Tibial artery (tissue), 4 donors: ENCODE results near the gene HPS3.

ENCODE experiments used
- DNase-seq, 2 donors: peaks; one replicate each; pipeline ENCODE4 v3.0.0-alpha.2; 2019
- H3K27ac ChIP-seq, 2 donors: fragments of 200-600 bp; sonication (generic) in 1 of 2; 1 replicate in 1 of 2; 2 replicates in 1 of 2; pipeline ENCODE4 v1.5.1; 2018 to 2019; ENCODE audit warnings: mild to moderate bottlenecking in 1 of 2
- H3K27me3 ChIP-seq, 2 donors: fragments of 200-600 bp; sonication (generic) in 1 of 2; one replicate each; pipeline versions ENCODE4 v1.5.1 to v1.6.0; 2016 to 2019
- H3K36me3 ChIP-seq, 3 donors: fragments of 200-600 bp; sonication (generic) in 2 of 3; one replicate each; pipeline ENCODE4 v1.5.1; 2016 to 2019; ENCODE audit warnings: mild to moderate bottlenecking in 2 of 3
- H3K4me1 ChIP-seq, 4 donors: fragments of 200-600 bp; sonication (generic) in 2 of 4; 1 replicate in 3 of 4; 2 replicates in 1 of 4; pipeline ENCODE4 v1.5.1; 2016 to 2019
- H3K4me3 ChIP-seq, 2 donors: fragments of 200-600 bp; sonication (generic) in 1 of 2; 1 replicate in 1 of 2; 2 replicates in 1 of 2; pipeline ENCODE4 v1.5.1; 2018 to 2019; ENCODE audit warnings: mild to moderate bottlenecking in 2 of 2
- H3K9me3 ChIP-seq, 3 donors: fragments of 200-600 bp; sonication (generic) in 1 of 3; one replicate each; pipeline ENCODE4 v1.5.1; 2016 to 2019
- intact Hi-C: fragments of 100-400 bp; cut with DNase I; formaldehyde crosslinking; loops from one replicate; pipeline ENCODE4 v1.15.0; 2023; ENCODE audit warnings: low total_unique reads
- TF ChIP-seq, protein P1 (sequence below), 2 experiments: fragments of 200-600 bp in 1 of 2; fragments of 450-650 bp in 1 of 2; IDR thresholded peaks; one replicate each; pipeline ENCODE4 v1.5.1; 2017 to 2019; ENCODE audit warnings: antibody characterized with exemption in 2 of 2, mild to moderate bottlenecking in 1 of 2, moderate library complexity in 1 of 2

Gene HPS3

DNA sequence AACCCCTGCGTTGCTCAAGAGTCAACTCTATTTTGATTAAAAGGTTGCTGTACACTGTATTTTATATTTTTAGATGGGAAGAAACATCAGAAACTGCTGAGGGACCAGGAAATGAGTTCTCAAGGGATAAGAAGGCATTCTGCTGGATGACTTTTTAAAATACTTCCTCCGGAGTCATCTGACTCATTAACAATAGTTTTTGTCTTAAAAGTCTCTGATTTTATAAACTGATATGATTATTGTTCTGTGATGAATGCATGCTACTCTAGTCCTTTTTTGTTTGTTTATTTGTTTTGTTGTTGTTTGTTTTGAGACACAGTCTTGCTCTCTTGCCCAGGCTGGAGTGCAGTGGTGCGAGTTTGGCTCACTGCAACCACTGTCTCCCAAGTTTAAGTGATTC, 25.0 kb upstream of the HPS3 start:
- Histone ChIP-seq H3K9me3 (peaks cover 0 to 13% (median 0%) of the 10 kb centered on the region in 3 donors), H3K4me1 (no peaks in the 10 kb centered on the region), H3K27me3 (no peaks in the 10 kb centered on the region), H3K4me3 (no peak overlapping the region), H3K27ac (no peak overlapping the region), H3K36me3 (no peaks in the 10 kb centered on the region)
- DNase-seq = no peak
- intact Hi-C loops = no loop called here
- TF ChIP-seq, protein P1, sequence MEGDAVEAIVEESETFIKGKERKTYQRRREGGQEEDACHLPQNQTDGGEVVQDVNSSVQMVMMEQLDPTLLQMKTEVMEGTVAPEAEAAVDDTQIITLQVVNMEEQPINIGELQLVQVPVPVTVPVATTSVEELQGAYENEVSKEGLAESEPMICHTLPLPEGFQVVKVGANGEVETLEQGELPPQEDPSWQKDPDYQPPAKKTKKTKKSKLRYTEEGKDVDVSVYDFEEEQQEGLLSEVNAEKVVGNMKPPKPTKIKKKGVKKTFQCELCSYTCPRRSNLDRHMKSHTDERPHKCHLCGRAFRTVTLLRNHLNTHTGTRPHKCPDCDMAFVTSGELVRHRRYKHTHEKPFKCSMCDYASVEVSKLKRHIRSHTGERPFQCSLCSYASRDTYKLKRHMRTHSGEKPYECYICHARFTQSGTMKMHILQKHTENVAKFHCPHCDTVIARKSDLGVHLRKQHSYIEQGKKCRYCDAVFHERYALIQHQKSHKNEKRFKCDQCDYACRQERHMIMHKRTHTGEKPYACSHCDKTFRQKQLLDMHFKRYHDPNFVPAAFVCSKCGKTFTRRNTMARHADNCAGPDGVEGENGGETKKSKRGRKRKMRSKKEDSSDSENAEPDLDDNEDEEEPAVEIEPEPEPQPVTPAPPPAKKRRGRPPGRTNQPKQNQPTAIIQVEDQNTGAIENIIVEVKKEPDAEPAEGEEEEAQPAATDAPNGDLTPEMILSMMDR (IDR thresholded peaks at IDR 0.05) = no peak

DNA sequence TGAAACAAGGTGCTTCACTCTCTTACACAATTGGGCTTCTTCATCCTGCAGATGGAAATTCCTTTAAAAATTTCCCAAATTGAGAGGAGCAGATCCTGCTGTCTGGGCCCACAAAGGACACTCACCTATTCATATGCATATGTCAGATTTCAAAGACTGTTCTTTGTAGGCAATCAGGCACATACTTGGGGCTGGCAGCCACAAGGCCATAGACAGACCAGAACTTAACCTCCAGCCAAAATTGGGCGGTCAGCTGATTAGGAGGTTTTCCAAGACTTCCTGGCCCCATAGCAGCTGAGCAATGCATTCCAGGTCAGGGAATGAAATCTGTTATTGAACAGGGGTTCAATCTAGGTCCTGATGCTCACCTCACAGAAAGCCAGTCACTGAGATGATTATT, 15.0 kb upstream of the HPS3 start:
- no peak overlapping the region for H3K4me3 ChIP-seq
- peaks cover 0 to 21% (median 11%) of the 10 kb centered on the region in 4 donors for H3K4me1 ChIP-seq
- DNase-seq = no peak
- peak overlapping the region; percentile 56 to 62 for H3K27ac ChIP-seq
- H3K27me3 ChIP-seq = no peaks in the 10 kb centered on the region
- intact Hi-C loops = loop anchor here (10.0 kb wide), 1 partner anchor 160 kb away; no protein-coding TSS in a partner anchor
- H3K36me3 ChIP-seq = no peaks in the 10 kb centered on the region
- TF ChIP-seq, protein P1 (IDR thresholded peaks at IDR 0.05) = no peak
- no peaks in the 10 kb centered on the region for H3K9me3 ChIP-seq

DNA sequence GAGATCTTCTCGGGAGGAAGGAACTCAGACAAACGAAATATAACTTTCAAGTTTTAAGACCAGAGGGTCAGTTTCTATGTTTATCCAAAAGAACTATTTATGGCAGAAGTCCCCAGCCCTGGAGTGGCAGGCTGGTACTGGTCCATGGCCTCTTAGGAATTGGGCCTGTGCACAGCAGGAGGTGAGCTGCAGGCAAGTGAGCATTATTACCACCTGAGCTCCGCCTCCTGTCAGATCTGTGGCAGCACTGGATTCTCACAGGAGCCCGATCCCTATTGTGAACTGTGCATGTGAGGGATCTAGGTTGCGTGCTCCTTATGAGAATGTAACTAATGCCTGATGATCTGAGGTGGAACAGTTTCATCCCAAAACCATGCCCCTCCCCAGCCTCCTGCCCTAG, 14.3 kb upstream of the HPS3 start:
- intact Hi-C loops = loop anchor here (10.0 kb wide), 1 partner anchor 160 kb away; no protein-coding TSS in a partner anchor
- no peak overlapping the region for H3K4me3 ChIP-seq

DNA sequence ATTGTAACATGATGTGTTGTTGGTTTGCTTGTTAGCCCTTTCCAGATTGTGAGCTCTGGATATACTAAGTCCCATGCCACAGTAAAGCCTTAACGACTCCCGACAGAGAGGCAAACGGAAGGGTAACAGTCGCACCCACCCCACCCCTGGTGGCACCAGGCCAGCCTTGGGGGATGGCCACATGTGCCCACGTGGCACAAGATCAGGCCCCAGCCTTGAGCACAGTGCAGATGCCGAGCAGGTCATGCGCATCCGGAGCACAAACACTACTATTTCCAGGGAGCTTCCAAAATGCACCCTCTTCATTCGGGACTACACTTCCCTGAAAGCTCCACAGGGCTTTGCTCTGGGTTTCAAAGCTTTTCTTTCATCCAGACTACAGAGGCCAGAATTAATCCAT, 10.7 kb upstream of the HPS3 start:
- no peak for DNase-seq
- Histone ChIP-seq H3K27me3 (no peaks in the 10 kb centered on the region), H3K4me3 (no peak overlapping the region), H3K36me3 (no peaks in the 10 kb centered on the region), H3K27ac (no peak overlapping the region), H3K4me1 (peaks cover 0 to 21% (median 11%) of the 10 kb centered on the region in 4 donors), H3K9me3 (no peaks in the 10 kb centered on the region)
- intact Hi-C loops = loop anchor here (10.0 kb wide), 1 partner anchor 164 kb away; no protein-coding TSS in a partner anchor
- TF ChIP-seq, protein P1 (IDR thresholded peaks at IDR 0.05) = no peak

More for the DNA sequence above, 14.3 kb upstream of the HPS3 start:
- H3K36me3 ChIP-seq = no peaks in the 10 kb centered on the region
- H3K27me3 ChIP-seq = no peaks in the 10 kb centered on the region
- TF ChIP-seq, protein P1 (IDR thresholded peaks at IDR 0.05) = no peak
- no peak for DNase-seq
- H3K9me3 ChIP-seq = no peaks in the 10 kb centered on the region
- H3K27ac ChIP-seq = peak overlapping the region; percentile 56 to 62
- H3K4me1 ChIP-seq = peaks cover 0 to 21% (median 11%) of the 10 kb centered on the region in 4 donors

DNA sequence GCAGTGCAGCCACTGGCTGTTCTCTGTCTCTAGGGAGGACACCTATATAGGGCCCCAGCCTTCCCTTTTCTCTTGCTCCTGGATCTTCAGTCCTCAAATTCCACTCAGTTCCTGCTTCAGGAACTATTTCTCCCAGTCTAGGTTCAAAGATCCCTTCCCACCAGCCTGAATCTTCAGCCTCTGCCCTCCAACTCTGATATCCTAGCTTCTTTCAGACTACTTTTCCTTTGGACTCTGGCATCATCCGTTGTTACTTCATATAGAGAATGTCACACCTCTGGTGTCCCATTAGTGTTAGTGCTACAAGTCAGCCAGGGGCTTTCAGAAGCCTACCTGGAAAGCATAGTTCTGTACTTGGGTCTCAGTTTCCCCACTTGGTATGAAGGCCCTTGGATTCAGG, 10.0 kb upstream of the HPS3 start:
- Histone ChIP-seq H3K27me3 (no peaks in the 10 kb centered on the region), H3K27ac (no peak overlapping the region), H3K4me3 (no peak overlapping the region), H3K4me1 (peaks cover 0 to 17% (median 10%) of the 10 kb centered on the region in 4 donors), H3K36me3 (no peaks in the 10 kb centered on the region), H3K9me3 (no peaks in the 10 kb centered on the region)
- TF ChIP-seq, protein P1 (IDR thresholded peaks at IDR 0.05) = no peak
- intact Hi-C loops = loop anchor here (10.0 kb wide), 1 partner anchor 165 kb away; no protein-coding TSS in a partner anchor
- DNase-seq = no peak
